Adrenal gland (tissue), 12 donors: Measurements from ENCODE around the gene OSBPL9. TPM values are rescaled to one million over a fixed set of nuclear protein-coding genes. Genes with fewer than 3 reads are reported as not detected.

Experiments
- DNase-seq, 7 donors: peaks; one replicate each; pipeline ENCODE4 v3.0.0-alpha.2; 2019 to 2020
- H3K27ac ChIP-seq, 5 donors: fragments of 200-600 bp; sonication (generic) in 4 of 5; 1 replicate in 3 of 5; 2 replicates in 2 of 5; pipeline versions ENCODE4 v1.5.1 to v1.8.0; 2016 to 2020; ENCODE audit warnings: mild to moderate bottlenecking in 1 of 5
- H3K27me3 ChIP-seq: fragments of 200-600 bp; 2 replicates; pipeline ENCODE4 v1.8.0; 2021
- H3K36me3 ChIP-seq, 2 donors: fragments of 200-600 bp; replicated peaks in 1 of 2; 1 replicate in 1 of 2; 2 replicates in 1 of 2; pipeline versions ENCODE4 v1.5.1 to v1.8.0; 2018 to 2022
- H3K4me1 ChIP-seq, 2 donors: fragments of 200-600 bp; replicated peaks in 1 of 2; 1 replicate in 1 of 2; 2 replicates in 1 of 2; pipeline versions ENCODE4 v1.5.1 to v1.8.0; 2018 to 2021
- H3K4me3 ChIP-seq, 4 donors: fragments of 200-600 bp; sonication (generic) in 3 of 4; one replicate each; pipeline ENCODE4 v1.5.1; 2016 to 2018
- H3K9me3 ChIP-seq, 3 donors: fragments of 200-600 bp; sonication (generic) in 1 of 3; replicated peaks in 1 of 3; 1 replicate in 2 of 3; 2 replicates in 1 of 3; pipeline versions ENCODE4 v1.5.1 to v1.8.0; 2016 to 2021
- POLR2A ChIP-seq, 2 donors: fragments of 450-650 bp; IDR thresholded peaks; one replicate each; pipeline ENCODE4 v1.6.1; 2017; ENCODE audit warnings: antibody characterized with exemption in 2 of 2, mild to moderate bottlenecking in 2 of 2, moderate library complexity in 1 of 2
- WGBS, 4 donors: extraction: QIAGEN DNeasy Blood & Tissue Kit in 2 of 4; methylation state at CpG; one replicate each; pipeline versions ENCODE4 v1.1.5 to v1.1.7; 2013 to 2017; 5-methylcytosine and 5-hydroxymethylcytosine counted together
- intact Hi-C, 2 donors: fragments of 100-400 bp; cut with DNase I; formaldehyde crosslinking; loops; one replicate each; pipeline versions ENCODE4 v1.14.1 to v1.15.0; 2022 to 2023
- polyA plus RNA-seq, 3 donors: library from polyadenylated mRNA; stranded (reverse); fragments of 200-250 nt in 2 of 3; fragments of 350-450 nt in 1 of 3; fragmentation: Illumina TruSeq in 1 of 3; extraction: RNeasy Lipid Tissue Mini Kit (QIAGEN cat#74804) in 1 of 3; gene quantifications; one replicate each; pipeline ENCODE4 v1.2.3, GENCODE V29; 2013 to 2014
- total RNA-seq, 9 donors: library from RNA; depleted of rRNA in 4 of 9; stranded (reverse); fragments of >200 nt in 4 of 9; fragments of 120-200 nt in 1 of 9; fragmentation: NEBNext Ultra II Directional in 1 of 9; extraction: Animal tissue kit (Norgen Biotek cat#: 25700) in 1 of 9; gene quantifications; one replicate each; pipeline versions ENCODE4 v1.1.0 to v1.2.4, GENCODE V29; 2013 to 2023
- TF ChIP-seq, protein P1 (sequence below), 6 experiments: fragments of 450-650 bp in 4 of 6; fragments of 200-600 bp in 2 of 6; sonication (generic) in 1 of 6; IDR thresholded peaks; 1 replicate in 5 of 6; 2 replicates in 1 of 6; pipeline versions ENCODE4 v1.5.1 to v1.8.0; 2016 to 2021; ENCODE audit warnings: antibody characterized with exemption in 6 of 6, mild to moderate bottlenecking in 2 of 6, moderate library complexity in 1 of 6
- donor health status: healthy with polysubstance abuse.
- donor health status: Bipolar disorder and iron deficiency.
- donor health status: DM: yes; HTN: yes; CAD: no.
- donor health status: DM: no; HTN: no; CAD: no.
- donor health status: DM: no; HTN: no; CAD: no.
- donor health status: DM: yes; HTN: yes; CAD: no.

The OSBPL9 gene
- total and polyA plus RNA-seq, 12 donors, result 61.9 to 180 (median 87.3) TPM

DNA sequence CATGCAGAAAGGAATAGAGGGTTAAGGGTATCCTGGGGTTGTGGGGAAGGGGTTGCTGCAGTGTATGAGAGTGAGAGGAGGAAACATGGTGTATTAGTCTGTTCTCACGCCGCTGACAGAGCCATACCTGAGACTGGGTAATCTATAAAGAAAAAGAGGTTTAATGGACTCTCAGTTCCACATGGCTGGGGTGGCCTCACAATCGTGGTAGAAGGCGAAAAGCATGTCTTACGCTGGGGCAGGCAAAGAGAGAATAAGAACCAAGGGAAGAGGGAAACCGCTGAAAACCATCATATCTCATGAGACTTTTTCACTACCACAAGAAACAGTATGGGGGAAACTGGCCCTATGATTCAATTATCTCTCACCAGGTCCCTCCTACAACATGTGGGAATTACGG, 17.7 kb downstream of the OSBPL9 start:
- Histone ChIP-seq H3K4me3 (no peak overlapping the region), H3K36me3 (no peaks in the 10 kb centered on the region), H3K27me3 (no peaks in the 10 kb centered on the region), H3K27ac (no peak overlapping the region), H3K4me1 (peaks cover 0 to 40% of the 10 kb centered on the region in 2 donors), H3K9me3 (no peaks in the 10 kb centered on the region)
- TF ChIP-seq, protein P1, sequence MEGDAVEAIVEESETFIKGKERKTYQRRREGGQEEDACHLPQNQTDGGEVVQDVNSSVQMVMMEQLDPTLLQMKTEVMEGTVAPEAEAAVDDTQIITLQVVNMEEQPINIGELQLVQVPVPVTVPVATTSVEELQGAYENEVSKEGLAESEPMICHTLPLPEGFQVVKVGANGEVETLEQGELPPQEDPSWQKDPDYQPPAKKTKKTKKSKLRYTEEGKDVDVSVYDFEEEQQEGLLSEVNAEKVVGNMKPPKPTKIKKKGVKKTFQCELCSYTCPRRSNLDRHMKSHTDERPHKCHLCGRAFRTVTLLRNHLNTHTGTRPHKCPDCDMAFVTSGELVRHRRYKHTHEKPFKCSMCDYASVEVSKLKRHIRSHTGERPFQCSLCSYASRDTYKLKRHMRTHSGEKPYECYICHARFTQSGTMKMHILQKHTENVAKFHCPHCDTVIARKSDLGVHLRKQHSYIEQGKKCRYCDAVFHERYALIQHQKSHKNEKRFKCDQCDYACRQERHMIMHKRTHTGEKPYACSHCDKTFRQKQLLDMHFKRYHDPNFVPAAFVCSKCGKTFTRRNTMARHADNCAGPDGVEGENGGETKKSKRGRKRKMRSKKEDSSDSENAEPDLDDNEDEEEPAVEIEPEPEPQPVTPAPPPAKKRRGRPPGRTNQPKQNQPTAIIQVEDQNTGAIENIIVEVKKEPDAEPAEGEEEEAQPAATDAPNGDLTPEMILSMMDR (IDR thresholded peaks at IDR 0.05), result no peak
- no peak for TF ChIP-seq POLR2A (IDR thresholded peaks at IDR 0.05)
- 92 to 97% (median 96%) methylated on average over 7 of the region's 7 CpGs for WGBS, 4 donors
- DNase-seq, result no peak
- intact Hi-C loops, result no loop called here

- DNase-seq, result no peak
- Histone ChIP-seq H3K27ac (no peak overlapping the region), H3K9me3 (no peaks in the 10 kb centered on the region), H3K27me3 (no peaks in the 10 kb centered on the region), H3K36me3 (no peaks in the 10 kb centered on the region), H3K4me3 (no peak overlapping the region), H3K4me1 (peaks cover 0 to 34% of the 10 kb centered on the region in 2 donors)
- intact Hi-C loops, result no loop called here
- WGBS, 4 donors, result 92 to 95% (median 93%) methylated on average over 3 of the region's 3 CpGs
- TF ChIP-seq, protein P1 (IDR thresholded peaks at IDR 0.05), result no peak
- TF ChIP-seq POLR2A (IDR thresholded peaks at IDR 0.05), result no peak
Observed at GRCh38 chr1:51635615-51636014, 18.7 kb downstream of the OSBPL9 start.

- intact Hi-C loops, result no loop called here
- Histone ChIP-seq H3K27me3 (no peaks in the 10 kb centered on the region), H3K36me3 (no peaks in the 10 kb centered on the region), H3K9me3 (no peaks in the 10 kb centered on the region), H3K27ac (no peak overlapping the region), H3K4me3 (no peak overlapping the region), H3K4me1 (peaks cover 0 to 34% of the 10 kb centered on the region in 2 donors)
- 93 to 100% (median 99%) methylated on average over 2 of the region's 2 CpGs for WGBS, 4 donors
- TF ChIP-seq, protein P1 (IDR thresholded peaks at IDR 0.05), result no peak
- no peak for TF ChIP-seq POLR2A (IDR thresholded peaks at IDR 0.05)
- no peak for DNase-seq
Observed at GRCh38 chr1:51636191-51636590, 19.3 kb downstream of the OSBPL9 start.

GRCh38 chr1:51636764-51637522, 20.1 kb downstream of the OSBPL9 start:
- TF ChIP-seq, protein P1 (IDR thresholded peaks at IDR 0.05), result no peak
- peak in 1 of 2 donors; percentile 14 for TF ChIP-seq POLR2A (IDR thresholded peaks at IDR 0.05)
- peak; percentile 48 to 81 (median 75) for DNase-seq
- 39 to 63% (median 48%) methylated on average over 6 of the region's 6 CpGs for WGBS, 4 donors
- H3K9me3 ChIP-seq, result no peaks in the 10 kb centered on the region
- no peak overlapping the region for H3K4me3 ChIP-seq
- peak overlapping the region in 3 of 5 donors; percentile 52 to 88 (median 62) for H3K27ac ChIP-seq
- H3K36me3 ChIP-seq, result no peaks in the 10 kb centered on the region
- H3K4me1 ChIP-seq, result peaks cover 0 to 27% of the 10 kb centered on the region in 2 donors
- intact Hi-C loops, result no loop called here
- H3K27me3 ChIP-seq, result no peaks in the 10 kb centered on the region
